Astrocyte (in vitro differentiated cells and primary cell): ENCODE results near the gene CLTRN. TPM values are rescaled to one million over a fixed set of nuclear protein-coding genes. Genes with fewer than 3 reads are reported as not detected.

Experiments
- DNase-seq: peaks from one replicate; pipeline ENCODE4 v3.0.0-alpha.2; 2010; ENCODE audit warnings: low read depth
- FAIRE-seq: peaks from 2 replicates; lab custom pipeline; 2011; peaks lifted over from hg19 to GRCh38; lab: Jason Lieb, UNC
- H2AFZ ChIP-seq: 2 replicates; pipeline ENCODE4 v1.6.0; 2012; ENCODE audit warnings: low read depth, low read length, inconsistent platforms
- H3K27ac ChIP-seq: 2 replicates; pipeline ENCODE4 v1.5.1; 2011; ENCODE audit warnings: low read depth, low read length, inconsistent platforms
- H3K27me3 ChIP-seq: 2 replicates; pipeline ENCODE4 v1.6.0; 2011; ENCODE audit warnings: low read length, inconsistent platforms; ENCODE audit not compliant: insufficient read depth
- H3K36me3 ChIP-seq: 2 replicates; pipeline ENCODE4 v1.5.1; 2011; ENCODE audit warnings: low read length, inconsistent platforms; ENCODE audit not compliant: insufficient read depth
- H3K4me1 ChIP-seq: 2 replicates; pipeline ENCODE4 v1.5.1; 2011; ENCODE audit warnings: low read length, inconsistent platforms; ENCODE audit not compliant: insufficient read depth
- H3K4me2 ChIP-seq: 2 replicates; pipeline ENCODE4 v1.6.0; 2012; ENCODE audit warnings: low read length, inconsistent platforms
- H3K4me3 ChIP-seq: 2 replicates; pipeline ENCODE4 v1.5.1; 2011; ENCODE audit warnings: low read depth, mild to moderate bottlenecking, low read length, inconsistent platforms; ENCODE audit not compliant: insufficient read depth
- H3K79me2 ChIP-seq: 2 replicates; pipeline ENCODE4 v1.6.0; 2012; ENCODE audit warnings: mild to moderate bottlenecking, low read length, inconsistent platforms; ENCODE audit not compliant: insufficient read depth
- H3K9ac ChIP-seq: 2 replicates; pipeline ENCODE4 v1.6.0; 2012; ENCODE audit warnings: mild to moderate bottlenecking, low read length, inconsistent platforms
- H3K9me3 ChIP-seq: 2 replicates; pipeline ENCODE4 v1.5.1; 2012; ENCODE audit warnings: low read depth, mild to moderate bottlenecking, low read length, inconsistent platforms; ENCODE audit not compliant: insufficient read depth
- H4K20me1 ChIP-seq: 2 replicates; pipeline ENCODE4 v1.6.0; 2012; ENCODE audit warnings: low read length, inconsistent platforms; ENCODE audit not compliant: insufficient read depth
- H3K27ac Mint-ChIP-seq: one replicate; pipeline ENCODE4 v1.8.0; 2021; ENCODE audit warnings: mild to moderate bottlenecking, mixed read lengths; ENCODE audit not compliant: unreplicated experiment
- H3K27me3 Mint-ChIP-seq: one replicate; pipeline ENCODE4 v1.8.0; 2021; ENCODE audit warnings: low read depth, mixed read lengths; ENCODE audit not compliant: unreplicated experiment
- H3K36me3 Mint-ChIP-seq: one replicate; pipeline ENCODE4 v1.8.0; 2021; ENCODE audit warnings: low read depth, mixed read lengths; ENCODE audit not compliant: unreplicated experiment
- H3K4me1 Mint-ChIP-seq: one replicate; pipeline ENCODE4 v1.8.0; 2021; ENCODE audit warnings: low read depth, mixed read lengths; ENCODE audit not compliant: unreplicated experiment
- H3K4me3 Mint-ChIP-seq: one replicate; pipeline ENCODE4 v1.8.0; 2021; ENCODE audit warnings: mild to moderate bottlenecking, moderate library complexity, mixed read lengths; ENCODE audit not compliant: unreplicated experiment
- H3K9me3 Mint-ChIP-seq: one replicate; pipeline ENCODE4 v1.8.0; 2021; ENCODE audit warnings: mild to moderate bottlenecking, mixed read lengths; ENCODE audit not compliant: unreplicated experiment
- CTCF ChIP-seq: IDR thresholded peaks from 2 replicates; pipeline ENCODE4 v1.5.1; 2011; ENCODE audit warnings: low read depth, mild to moderate bottlenecking, inconsistent platforms, low read length, moderate library complexity; ENCODE audit not compliant: insufficient read depth
- EZH2 ChIP-seq: IDR thresholded peaks from 2 replicates; pipeline ENCODE4 v1.6.1; 2012; ENCODE audit warnings: mild to moderate bottlenecking, low read length, inconsistent platforms; ENCODE audit not compliant: insufficient read depth
- total RNA-seq: library from RNA; stranded (reverse); gene quantifications from 2 replicates; pipeline ENCODE4 v1.2.1, GENCODE V29; 2021

Gene CLTRN
- total RNA-seq, 1 donor from 2014 or later = 1.2 TPM

GRCh38 chrX:15680401-15680800, 15.8 kb upstream of the CLTRN start:
- H3K36me3 ChIP-seq = peaks cover 3% of the 10 kb centered on the region
- H3K9me3 Mint-ChIP-seq = no peaks in the 10 kb centered on the region
- peaks cover 76% of the 10 kb centered on the region for H3K79me2 ChIP-seq

GRCh38 chrX:15679246-15679645, 14.6 kb upstream of the CLTRN start:
- H3K4me2 ChIP-seq = no peak overlapping the region
- Mint-ChIP-seq H3K4me3 (no peak overlapping the region), H3K9me3 (no peaks in the 10 kb centered on the region), H3K27ac (no peak overlapping the region), H3K27me3 (no peaks in the 10 kb centered on the region), H3K4me1 (peaks cover 9% of the 10 kb centered on the region), H3K36me3 (no peaks in the 10 kb centered on the region)
- peaks cover 22% of the 10 kb centered on the region for H3K4me1 ChIP-seq
- H3K9ac ChIP-seq = no peak overlapping the region
- FAIRE-seq = peak; percentile 56
- peaks cover 33% of the 10 kb centered on the region for H4K20me1 ChIP-seq
- H3K27me3 ChIP-seq = no peaks in the 10 kb centered on the region
- peaks cover 69% of the 10 kb centered on the region for H3K79me2 ChIP-seq
- H3K27ac ChIP-seq = no peak overlapping the region
- H2AFZ ChIP-seq = no peak overlapping the region
- no peak for DNase-seq
- H3K4me3 ChIP-seq = no peak overlapping the region
- H3K36me3 ChIP-seq = peaks cover 3% of the 10 kb centered on the region
- TF ChIP-seq CTCF (no peak), EZH2 (no peak)
- H3K9me3 ChIP-seq = no peaks in the 10 kb centered on the region

More at GRCh38 chrX:15680401-15680800, 15.8 kb upstream of the CLTRN start:
- TF ChIP-seq CTCF (no peak), EZH2 (no peak)
- Histone ChIP-seq H3K4me3 (peak overlapping the region; percentile 28), H3K9me3 (no peaks in the 10 kb centered on the region), H3K27ac (no peak overlapping the region), H3K4me1 (peaks cover 19% of the 10 kb centered on the region), H3K27me3 (no peaks in the 10 kb centered on the region), H4K20me1 (peaks cover 42% of the 10 kb centered on the region), H3K4me2 (peak overlapping the region; percentile 39), H2AFZ (no peak overlapping the region), H3K9ac (no peak overlapping the region)
- Mint-ChIP-seq H3K27me3 (no peaks in the 10 kb centered on the region), H3K4me1 (peaks cover 9% of the 10 kb centered on the region), H3K36me3 (no peaks in the 10 kb centered on the region), H3K4me3 (no peak overlapping the region), H3K27ac (no peak overlapping the region)
- peak; percentile 83 for FAIRE-seq
- DNase-seq = peak; percentile 79

- Mint-ChIP-seq H3K9me3 (no peaks in the 10 kb centered on the region), H3K4me3 (no peak overlapping the region), H3K4me1 (peaks cover 9% of the 10 kb centered on the region), H3K36me3 (no peaks in the 10 kb centered on the region), H3K27ac (no peak overlapping the region), H3K27me3 (no peaks in the 10 kb centered on the region)
- Histone ChIP-seq H3K4me3 (no peak overlapping the region), H3K4me2 (no peak overlapping the region), H3K9me3 (no peaks in the 10 kb centered on the region), H3K36me3 (peaks cover 3% of the 10 kb centered on the region), H2AFZ (no peak overlapping the region), H3K9ac (no peak overlapping the region), H4K20me1 (peaks cover 32% of the 10 kb centered on the region), H3K4me1 (peaks cover 25% of the 10 kb centered on the region), H3K27me3 (no peaks in the 10 kb centered on the region), H3K27ac (no peak overlapping the region), H3K79me2 (peaks cover 69% of the 10 kb centered on the region)
- no peak for TF ChIP-seq EZH2
- no peak for TF ChIP-seq CTCF
- no peak for DNase-seq
- no peak for FAIRE-seq
Observed at GRCh38 chrX:15678339-15678738, 13.7 kb upstream of the CLTRN start.
